IPS DF 6.9 (cell line): ENCODE data around the gene MGST2.
"Not testable (repeated sequence)": the region's sequence is repeated elsewhere in the genome, so short reads cannot be mapped to it uniquely, and the experiment has no call there.

ENCODE experiments used
- DNase-seq: peaks from one replicate; pipeline ENCODE4 v3.0.0-alpha.2; 2013; ENCODE audit warnings: low read depth, low spot score
- H3K27ac ChIP-seq: one replicate; pipeline ENCODE4 v1.5.1; 2013; ENCODE audit warnings: low read length, control low read depth
- H3K27me3 ChIP-seq: 2 replicates; pipeline ENCODE4 v1.6.1; 2013; ENCODE audit warnings: mild to moderate bottlenecking, low read length; ENCODE audit not compliant: control insufficient read depth, insufficient read depth
- H3K36me3 ChIP-seq: 2 replicates; pipeline ENCODE4 v1.6.1; 2013; ENCODE audit warnings: low read length; ENCODE audit not compliant: control insufficient read depth, insufficient read depth
- H3K4me1 ChIP-seq: 2 replicates; pipeline ENCODE4 v1.6.1; 2013; ENCODE audit warnings: low read length; ENCODE audit not compliant: control insufficient read depth, insufficient read depth
- H3K4me3 ChIP-seq: 2 replicates; pipeline ENCODE4 v1.5.1; 2013; ENCODE audit warnings: mild to moderate bottlenecking, low read length
- H3K9me3 ChIP-seq: 2 replicates; pipeline ENCODE4 v1.6.1; 2013; ENCODE audit warnings: low read length, inconsistent platforms; ENCODE audit not compliant: control insufficient read depth, insufficient read depth
- WGBS: extraction: QIAGEN DNeasy Blood & Tissue Kit; methylation state at CpG from one replicate; pipeline ENCODE4 v1.1.7; 2013; ENCODE audit warnings: mixed read lengths, missing lambda C conversion rate; ENCODE audit not compliant: insufficient read length, insufficient coverage; 5-methylcytosine and 5-hydroxymethylcytosine counted together

MGST2 gene

DNA sequence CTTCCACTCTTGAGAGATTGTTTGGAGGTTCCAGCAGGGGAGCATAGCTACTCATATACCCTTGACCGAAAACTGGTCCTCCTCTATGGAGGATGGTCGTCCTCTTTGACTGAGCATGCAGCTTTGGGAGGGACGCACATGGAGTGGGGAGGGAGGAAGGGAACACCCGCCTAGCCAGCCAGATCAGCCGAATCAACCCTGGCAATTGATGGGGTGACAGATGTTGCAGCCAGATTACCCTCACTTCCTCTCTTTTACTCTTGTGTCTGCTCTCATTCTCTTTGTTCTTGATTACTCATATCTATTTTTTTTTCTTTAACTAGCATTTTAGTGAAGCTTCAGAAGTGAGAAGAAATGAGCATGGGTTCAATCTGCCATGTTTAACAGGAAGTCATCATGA, 19.6 kb downstream of the MGST2 start:
- no peaks in the 10 kb centered on the region for H3K9me3 ChIP-seq
- H3K36me3 ChIP-seq: no peaks in the 10 kb centered on the region
- H3K27me3 ChIP-seq: no peaks in the 10 kb centered on the region
- no peak overlapping the region for H3K27ac ChIP-seq
- no peaks in the 10 kb centered on the region for H3K4me1 ChIP-seq
- no peak overlapping the region for H3K4me3 ChIP-seq
- no peak for DNase-seq
- WGBS: no CpG with 5 or more reads among the region's 5 CpGs

DNA sequence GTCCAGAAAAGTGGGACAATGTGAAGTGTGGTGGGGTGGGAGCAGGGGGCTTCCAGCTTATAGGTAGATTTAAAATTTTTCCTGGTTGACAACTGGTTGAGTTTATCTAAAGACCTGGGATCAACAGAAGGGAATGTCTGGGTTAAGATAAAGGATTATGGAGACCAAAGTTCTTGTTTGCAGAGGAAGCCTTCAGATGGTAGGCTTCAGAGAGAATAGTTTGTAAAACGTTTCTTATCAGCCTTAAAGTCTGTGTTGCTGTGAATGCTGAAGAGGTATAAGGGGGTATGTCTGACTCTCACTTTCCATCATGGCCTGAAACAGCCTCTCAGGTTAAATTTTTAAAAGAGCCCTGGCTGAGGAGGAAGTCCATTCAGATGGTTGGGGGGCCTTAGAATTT, 20.5 kb downstream of the MGST2 start:
- Histone ChIP-seq H3K9me3 (no peaks in the 10 kb centered on the region), H3K36me3 (no peaks in the 10 kb centered on the region), H3K4me3 (no peak overlapping the region), H3K4me1 (no peaks in the 10 kb centered on the region), H3K27me3 (no peaks in the 10 kb centered on the region), H3K27ac (no peak overlapping the region)
- no peak for DNase-seq
- no CpG with 5 or more reads among the region's 1 CpG for WGBS

DNA sequence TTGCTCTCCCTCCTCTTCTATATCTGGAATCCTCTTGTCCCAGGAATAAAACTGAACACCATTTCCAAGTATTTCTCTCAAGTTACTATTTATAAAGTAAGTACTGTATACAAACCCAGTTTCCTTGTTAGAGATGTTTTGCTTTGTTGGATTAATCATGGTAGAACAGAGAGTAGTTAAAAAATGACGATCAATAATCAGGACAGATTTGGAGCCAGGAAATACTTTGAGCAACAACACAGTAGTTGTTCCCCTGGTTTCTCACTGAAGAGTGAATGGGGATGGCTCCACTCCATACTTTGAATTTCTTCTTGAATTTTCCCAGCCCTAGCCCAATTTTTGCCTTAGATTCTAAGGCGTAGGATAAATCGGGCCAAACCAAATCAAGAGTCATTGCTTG, 21.4 kb downstream of the MGST2 start:
- Histone ChIP-seq H3K4me3 (no peak overlapping the region), H3K36me3 (no peaks in the 10 kb centered on the region), H3K9me3 (no peaks in the 10 kb centered on the region), H3K4me1 (no peaks in the 10 kb centered on the region), H3K27ac (no peak overlapping the region), H3K27me3 (no peaks in the 10 kb centered on the region)
- no CpG with 5 or more reads among the region's 3 CpGs for WGBS
- DNase-seq: no peak

DNA sequence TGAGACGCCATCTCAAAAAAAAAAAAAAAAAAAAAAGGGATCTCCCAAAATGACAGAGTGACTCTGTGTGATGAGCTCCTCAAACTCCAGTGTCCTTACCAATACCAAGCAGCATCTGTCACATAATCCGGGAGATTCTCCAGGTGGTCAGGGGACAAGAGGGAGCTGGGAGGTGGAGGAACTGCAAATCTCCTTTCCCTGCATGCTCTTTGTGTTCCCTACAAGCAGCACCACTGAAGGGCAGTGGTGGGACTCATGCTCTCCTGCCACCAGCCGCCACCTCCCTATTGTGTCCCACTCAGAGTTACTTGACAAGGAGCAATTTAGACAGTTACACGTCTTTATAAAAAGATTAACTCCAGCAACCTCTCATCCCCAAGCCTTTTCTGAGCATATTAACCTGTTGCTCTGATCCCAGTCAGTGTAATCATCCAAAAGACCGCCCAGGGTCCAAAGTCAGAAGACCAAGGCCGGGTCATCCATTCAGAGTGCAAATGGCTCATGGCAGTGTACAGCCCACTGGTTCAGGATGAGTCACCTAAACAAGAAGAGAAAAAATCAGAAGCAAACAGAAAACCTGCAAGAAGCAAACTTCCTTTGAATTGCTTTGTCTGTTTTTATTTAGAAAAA, 23.6 kb downstream of the MGST2 start:
- Histone ChIP-seq H3K27me3 (no peaks in the 10 kb centered on the region), H3K27ac (no peak overlapping the region), H3K9me3 (no peaks in the 10 kb centered on the region), H3K36me3 (no peaks in the 10 kb centered on the region), H3K4me1 (no peaks in the 10 kb centered on the region), H3K4me3 (no peak overlapping the region)
- no CpG with 5 or more reads among the region's 6 CpGs for WGBS
- no peak for DNase-seq

DNA sequence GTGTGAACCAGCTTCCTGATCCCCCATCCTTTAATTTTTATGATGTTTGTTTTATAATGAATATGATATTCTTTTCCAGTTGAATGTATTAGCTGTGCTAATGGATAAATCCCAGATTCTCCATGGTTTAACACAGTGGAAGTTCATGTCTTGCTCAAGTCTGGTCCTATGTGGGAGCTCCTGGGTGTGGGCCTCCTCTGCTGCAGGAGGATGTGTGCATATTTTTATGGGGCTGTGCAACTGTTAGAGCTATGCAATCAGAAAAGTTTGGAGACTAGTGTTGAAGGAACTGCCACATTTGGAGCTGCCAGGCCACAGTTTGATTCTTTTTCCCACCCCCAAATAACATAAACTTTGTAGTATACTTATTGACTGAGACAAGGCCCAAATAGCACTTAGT, 24.8 kb downstream of the MGST2 start:
- Histone ChIP-seq H3K9me3 (no peaks in the 10 kb centered on the region), H3K4me1 (no peaks in the 10 kb centered on the region), H3K27ac (no peak overlapping the region), H3K27me3 (no peaks in the 10 kb centered on the region), H3K36me3 (no peaks in the 10 kb centered on the region), H3K4me3 (no peak overlapping the region)
- no peak for DNase-seq

DNA sequence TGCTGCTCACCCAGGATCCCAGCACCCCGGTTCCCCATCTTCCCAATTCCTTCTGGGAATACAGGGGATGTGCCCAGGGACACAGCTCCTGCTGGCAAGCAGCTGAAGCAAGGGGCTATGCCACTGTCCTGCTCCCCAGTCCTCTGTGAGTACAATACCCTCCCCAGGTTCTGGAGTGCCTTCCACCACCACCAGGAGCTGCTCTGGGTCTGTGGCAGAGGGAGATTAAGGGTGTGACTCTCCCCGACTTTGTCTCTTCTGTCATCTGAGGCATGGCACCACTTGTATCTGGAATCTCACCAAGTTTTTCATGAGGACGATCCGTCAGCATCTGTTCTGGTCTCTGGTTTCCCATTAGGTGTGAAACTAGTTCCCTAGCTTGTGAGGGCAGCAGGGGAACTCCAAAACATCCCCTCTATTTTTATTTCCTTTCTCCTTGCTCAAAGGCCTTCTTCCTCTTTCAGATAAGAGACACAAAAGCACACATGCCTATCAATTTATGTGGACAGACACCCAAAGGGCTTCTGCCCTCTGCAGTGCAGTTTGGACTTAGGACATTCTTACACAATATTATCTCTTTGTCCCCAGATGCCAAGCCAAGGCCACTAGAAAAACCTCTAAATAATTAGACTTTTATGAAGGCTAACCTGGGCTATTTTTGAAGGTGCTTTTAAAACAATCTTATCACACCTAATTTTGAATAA, 26.8 kb downstream of the MGST2 start:
- no peaks in the 10 kb centered on the region for H3K27me3 ChIP-seq
- no peaks in the 10 kb centered on the region for H3K4me1 ChIP-seq
- no peaks in the 10 kb centered on the region for H3K9me3 ChIP-seq
- H3K36me3 ChIP-seq: no peaks in the 10 kb centered on the region
- no peak overlapping the region for H3K4me3 ChIP-seq
- DNase-seq: no peak
- no peak overlapping the region for H3K27ac ChIP-seq
- WGBS: no CpG with 5 or more reads among the region's 4 CpGs

DNA sequence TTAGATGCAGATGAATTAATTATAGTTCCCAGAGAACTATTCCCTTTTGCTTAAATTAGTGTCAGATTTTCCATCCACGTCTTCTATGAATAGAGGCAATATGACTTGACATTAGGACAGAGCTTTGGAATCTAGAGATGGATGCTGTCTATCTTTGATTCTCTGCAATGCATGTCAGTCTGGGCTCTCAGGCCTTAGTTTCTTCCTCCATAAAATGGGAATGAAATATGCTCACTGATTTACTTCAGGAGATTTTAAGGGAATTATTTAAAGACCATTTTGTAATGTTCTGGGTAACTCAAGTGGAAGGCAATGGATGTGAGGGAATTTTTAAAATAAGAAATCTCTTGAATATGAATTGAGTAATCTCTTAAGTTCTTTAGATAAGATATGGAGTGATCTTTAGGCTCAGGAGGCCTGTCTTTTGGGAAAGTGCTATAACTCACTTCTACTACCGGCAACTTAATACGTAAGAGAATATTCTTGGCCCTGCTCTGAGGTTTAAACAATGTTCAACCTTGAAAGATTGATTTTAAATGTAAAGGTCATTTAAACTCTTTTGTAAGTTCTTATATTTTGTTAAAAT, 29.0 kb downstream of the MGST2 start:
- Histone ChIP-seq H3K36me3 (no peaks in the 10 kb centered on the region), H3K4me1 (no peaks in the 10 kb centered on the region), H3K9me3 (no peaks in the 10 kb centered on the region; the same call in 1 of the 2 replicates), H3K4me3 (no peak overlapping the region), H3K27ac (no peak overlapping the region), H3K27me3 (no peaks in the 10 kb centered on the region)
- no peak for DNase-seq
- no CpG with 5 or more reads among the region's 3 CpGs for WGBS

DNA sequence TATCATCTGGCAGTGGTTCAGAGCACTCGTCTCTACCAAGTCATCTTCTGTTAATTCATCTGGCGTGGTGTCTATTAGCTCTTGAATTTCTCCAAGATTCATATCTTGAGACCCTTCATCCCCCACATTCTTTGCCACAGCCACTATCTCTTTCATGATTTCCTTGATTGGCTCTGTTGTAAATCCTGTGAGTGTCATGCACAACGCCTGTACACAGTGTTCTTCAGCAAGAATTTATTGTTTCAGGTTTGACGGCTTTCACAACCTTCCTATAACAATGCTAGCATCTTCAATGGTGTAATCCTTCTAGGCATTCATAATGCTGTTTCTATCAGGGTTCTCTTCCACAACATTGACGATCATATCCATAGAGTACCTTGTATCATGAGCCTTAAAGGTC, 30.9 kb downstream of the MGST2 start:
- Histone ChIP-seq H3K4me1 (no peaks in the 10 kb centered on the region), H3K27me3 (no peaks in the 10 kb centered on the region), H3K36me3 (no peaks in the 10 kb centered on the region), H3K27ac (no peak overlapping the region), H3K9me3 (no peaks in the 10 kb centered on the region; the same call in 1 of the 2 replicates), H3K4me3 (no peak overlapping the region)
- no peak for DNase-seq
- WGBS: no CpG with 5 or more reads among the region's 5 CpGs

DNA sequence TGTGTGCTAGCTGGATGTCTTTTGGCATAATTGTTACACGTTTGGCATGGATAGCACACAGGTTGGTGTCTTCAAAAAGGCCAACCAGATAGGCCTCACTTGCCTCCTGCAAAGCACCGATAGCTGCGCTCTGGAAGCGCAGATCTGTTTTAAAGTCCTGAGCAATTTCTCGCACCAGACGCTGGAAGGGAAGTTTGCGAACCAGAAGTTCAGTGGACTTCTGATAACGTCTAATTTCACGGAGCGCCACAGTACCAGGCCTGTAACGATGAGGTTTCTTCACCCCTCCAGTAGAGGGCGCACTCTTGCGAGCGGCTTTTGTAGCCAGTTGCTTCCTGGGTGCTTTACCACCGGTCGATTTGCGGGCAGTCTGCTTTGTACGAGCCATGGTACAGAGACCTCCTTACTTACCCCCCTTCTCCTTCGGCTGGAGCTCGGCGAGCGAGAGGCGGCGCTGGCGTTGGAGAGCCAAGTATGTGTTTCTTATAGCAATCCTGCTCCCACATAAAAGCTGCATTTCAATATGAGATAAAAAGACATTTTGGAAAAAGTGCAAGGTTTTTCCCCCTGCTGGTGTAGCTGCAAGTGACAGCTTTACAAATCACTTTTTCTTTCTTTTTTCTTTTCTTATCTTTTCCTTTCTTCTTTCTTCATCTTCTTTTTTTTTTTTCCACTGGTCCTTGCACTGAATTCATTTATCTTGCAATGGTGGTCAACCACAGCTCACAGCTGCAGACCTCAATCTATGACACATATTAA, 32.7 kb downstream of the MGST2 start:
- H3K27ac ChIP-seq, H3K4me3 ChIP-seq, H3K9me3 ChIP-seq, H3K36me3 ChIP-seq, H3K27me3 ChIP-seq, H3K4me1 ChIP-seq, DNase-seq: not testable (repeated sequence)
- no CpG with 5 or more reads among the region's 25 CpGs for WGBS

DNA sequence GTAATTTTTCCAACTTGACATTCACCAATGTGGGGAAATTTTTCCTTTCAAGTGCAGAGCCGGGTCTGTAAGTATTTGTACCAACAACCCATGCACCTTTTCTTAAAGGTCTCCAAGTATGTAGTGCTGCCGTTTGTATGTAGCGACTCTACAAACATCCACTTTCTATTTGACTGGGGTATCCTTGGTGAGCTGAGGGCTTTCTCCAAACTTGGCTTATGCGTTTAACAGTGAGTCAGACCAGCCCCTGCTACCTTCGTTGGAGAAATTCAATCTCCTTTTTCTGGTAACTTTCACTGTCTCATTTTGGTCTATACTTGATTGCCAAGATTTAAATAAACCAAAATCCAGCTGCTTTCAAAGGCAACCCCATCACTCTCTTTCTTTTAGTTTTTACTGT, 34.9 kb downstream of the MGST2 start:
- no CpG with 5 or more reads among the region's 5 CpGs for WGBS
- Histone ChIP-seq H3K27ac (no peak overlapping the region), H3K36me3 (no peaks in the 10 kb centered on the region), H3K4me1 (no peaks in the 10 kb centered on the region), H3K27me3 (no peaks in the 10 kb centered on the region), H3K4me3 (no peak overlapping the region), H3K9me3 (no peaks in the 10 kb centered on the region; the same call in 1 of the 2 replicates)
- DNase-seq: no peak
